HepG2 (cell line): ENCODE data around the gene ANAPC2. TPM values are rescaled to one million over a fixed set of nuclear protein-coding genes. Genes with fewer than 3 reads are reported as not detected.

Experiments used
- ARID4A ChIP-seq: sonication (generic); formaldehyde crosslinking; IDR thresholded peaks from 2 replicates; pipeline ENCODE4 v1.5.0; 2020; ENCODE audit warnings: mild to moderate bottlenecking, missing genetic modification reagents, borderline replicate concordance
- CHCHD3 ChIP-seq: sonication (generic); formaldehyde crosslinking; IDR thresholded peaks from 2 replicates; pipeline ENCODE4 v1.8.0; 2022; ENCODE audit warnings: mild to moderate bottlenecking, missing genetic modification reagents, moderate library complexity
- CTCF ChIP-seq: sonication (generic); formaldehyde crosslinking; IDR thresholded peaks from 2 replicates; pipeline ENCODE4 v1.5.0; 2020; ENCODE audit warnings: mild to moderate bottlenecking, missing genetic modification reagents, moderate library complexity
- ISL2 ChIP-seq: sonication (generic); formaldehyde crosslinking; IDR thresholded peaks from 2 replicates; pipeline ENCODE4 v1.5.0; 2020; ENCODE audit warnings: missing genetic modification reagents
- KDM6A ChIP-seq: IDR thresholded peaks from 2 replicates; pipeline ENCODE4 v1.6.1; 2016; ENCODE audit warnings: low read depth
- LCORL ChIP-seq, 2 experiments: fragments of 450-650 bp in 1 of 2; sonication (generic) in 1 of 2; formaldehyde crosslinking in 1 of 2; IDR thresholded peaks; 2 replicates each; pipeline versions ENCODE4 v1.5.0 to v1.6.1; 2017 to 2020; ENCODE audit warnings: antibody characterized with exemption in 1 of 2, missing genetic modification reagents in 1 of 2
- MBD4 ChIP-seq: IDR thresholded peaks from 2 replicates; pipeline ENCODE4 v1.6.1; 2012; ENCODE audit warnings: low read length, inconsistent platforms, borderline replicate concordance
- MTA1 ChIP-seq: sonication (generic); formaldehyde crosslinking; IDR thresholded peaks from 2 replicates; pipeline ENCODE4 v1.4.0; 2020; ENCODE audit warnings: missing genetic modification reagents, mild to moderate bottlenecking, borderline replicate concordance
- PHF21A ChIP-seq: sonication (generic); formaldehyde crosslinking; IDR thresholded peaks from 2 replicates; pipeline ENCODE4 v1.5.0; 2020; ENCODE audit warnings: mild to moderate bottlenecking, missing genetic modification reagents
- RCOR2 ChIP-seq: IDR thresholded peaks from 2 replicates; pipeline ENCODE4 v1.6.1; 2016; ENCODE audit warnings: missing biosample characterization, missing genetic modification reagents
- RNF2 ChIP-seq: fragments of 450-650 bp; conservative IDR thresholded peaks from 2 replicates; pipeline ENCODE4 v1.6.1; 2016; ENCODE audit warnings: low read depth
- SMAD9 ChIP-seq: sonication (generic); formaldehyde crosslinking; IDR thresholded peaks from 2 replicates; pipeline ENCODE4 v1.5.1; 2020; ENCODE audit warnings: mild to moderate bottlenecking, missing genetic modification reagents
- TBX2 ChIP-seq: sonication (generic); formaldehyde crosslinking; IDR thresholded peaks from 2 replicates; pipeline ENCODE4 v1.5.0; 2020; ENCODE audit warnings: missing genetic modification reagents, mild to moderate bottlenecking, borderline replicate concordance
- ZBTB14 ChIP-seq: sonication (generic); formaldehyde crosslinking; IDR thresholded peaks from 2 replicates; pipeline ENCODE4 v1.4.0; 2020; ENCODE audit warnings: missing genetic modification reagents
- ZFX ChIP-seq: sonication (generic); formaldehyde crosslinking; IDR thresholded peaks from 2 replicates; pipeline ENCODE4 v1.4.0; 2020; ENCODE audit warnings: mild to moderate bottlenecking, low read depth, missing genetic modification reagents, moderate library complexity
- ZNF362 ChIP-seq: sonication (generic); formaldehyde crosslinking; IDR thresholded peaks from 2 replicates; pipeline ENCODE4 v1.4.0; 2020; ENCODE audit warnings: missing genetic modification reagents, mild to moderate bottlenecking, borderline replicate concordance
- ZNF484 ChIP-seq: sonication (generic); formaldehyde crosslinking; IDR thresholded peaks from 2 replicates; pipeline ENCODE4 v1.5.1; 2020; ENCODE audit warnings: mild to moderate bottlenecking, low read depth, missing genetic modification reagents, borderline replicate concordance
- ZNF768 ChIP-seq: sonication (generic); formaldehyde crosslinking; IDR thresholded peaks from 2 replicates; pipeline ENCODE4 v1.4.0; 2020; ENCODE audit warnings: missing genetic modification reagents
- ZNF883 ChIP-seq: sonication (generic); formaldehyde crosslinking; IDR thresholded peaks from 2 replicates; pipeline ENCODE4 v1.5.1; 2020; ENCODE audit warnings: mild to moderate bottlenecking, missing genetic modification reagents; ENCODE audit errors: not compliant biosample characterization
- polyA plus RNA-seq, 8 experiments: library from polyadenylated mRNA; depleted of rRNA in 3 of 8; stranded (reverse) in 7 of 8; unstranded in 1 of 8; fragments of >200 nt; fragmentation: Illumina TruSeq in 4 of 8; extraction: Trizol in 4 of 8; gene quantifications; 2 replicates each; pipeline versions ENCODE4 v1.2.1 to v1.2.3, GENCODE V29; 2011 to 2016; ENCODE audit warnings: low read depth in 4 of 8, missing spikeins in 1 of 8, mixed read lengths in 1 of 8; ENCODE audit not compliant: insufficient read depth in 1 of 8
- total RNA-seq, 5 experiments: library from RNA; depleted of rRNA; stranded (reverse); fragments of >200 nt; fragmentation: Illumina TruSeq; extraction: Trizol; gene quantifications; 2 replicates each; pipeline ENCODE4 v1.2.3, GENCODE V29; 2016; ENCODE audit warnings: low read depth in 1 of 5

ANAPC2 gene
- total and polyA plus RNA-seq, 2 of the 13 experiments (the other 11 are each of a cell fraction or from before 2014, with no cell fraction given): 12.3 to 15.4 TPM

- TF ChIP-seq ISL2 (CRISPR knock-in tag) (no peak), TBX2 (CRISPR knock-in tag) (0 out of 2 replicates have a peak, but pooled peaks have one; percentile 24), ZNF768 (CRISPR knock-in tag) (peak; percentile 99), CTCF (CRISPR knock-in tag) (peak; percentile 37; the same call in 1 of the 2 replicates), ZNF362 (CRISPR knock-in tag) (no peak), ZNF484 (no peak), PHF21A (CRISPR knock-in tag) (0 out of 2 replicates have a peak, but pooled peaks have one; percentile 15), KDM6A (CRISPR knock-in tag) (no peak), LCORL (IDR thresholded peaks at IDR 0.05) (no peak), LCORL (CRISPR knock-in tag; IDR thresholded peaks at IDR 0.05) (no peak; the same call in 1 of the 2 replicates), ZNF883 (no peak), RNF2 (no peak), ZFX (CRISPR knock-in tag) (peak; percentile 18; the same call in 1 of the 2 replicates), MTA1 (CRISPR knock-in tag) (0 out of 2 replicates have a peak, but pooled peaks have one; percentile 37), SMAD9 (CRISPR knock-in tag) (no peak), ARID4A (CRISPR knock-in tag) (peak; percentile 34; the same call in 1 of the 2 replicates), CHCHD3 (CRISPR knock-in tag) (no peak), RCOR2 (peak; percentile 27; the same call in 1 of the 2 replicates), MBD4 (no peak), ZBTB14 (CRISPR knock-in tag) (no peak)
These were observed 7.3 kb upstream of the ANAPC2 start (continued) for GRCh38 chr9:137195525-137196220.
